Tracheal epithelial cell (primary cell): ENCODE measurements around the gene R3HDML. TPM values are rescaled to one million over a fixed set of nuclear protein-coding genes. Genes with fewer than 3 reads are reported as not detected.

Experiments
- total RNA-seq: library from RNA; depleted of rRNA; stranded (reverse); fragments of >200 nt; gene quantifications from 2 replicates; pipeline ENCODE4 v1.2.1, GENCODE V29; 2014

Gene R3HDML
- total RNA-seq, result not detected in 2 replicates

GRCh38 chr20:44336725-44337380 lies at the start of gene R3HDML:
TSS of gene R3HDML (plus strand) at chr20:44337043. CDS start at chr20:44337158, 115 bp downstream.

GRCh38 chr20:44310664-44311639 lies 25.9 kb upstream of the R3HDML start, which contains the start of gene FITM2:
TSS of gene FITM2 (minus strand) at chr20:44311202. CDS start at chr20:44311148, 54 bp downstream.

DNA sequence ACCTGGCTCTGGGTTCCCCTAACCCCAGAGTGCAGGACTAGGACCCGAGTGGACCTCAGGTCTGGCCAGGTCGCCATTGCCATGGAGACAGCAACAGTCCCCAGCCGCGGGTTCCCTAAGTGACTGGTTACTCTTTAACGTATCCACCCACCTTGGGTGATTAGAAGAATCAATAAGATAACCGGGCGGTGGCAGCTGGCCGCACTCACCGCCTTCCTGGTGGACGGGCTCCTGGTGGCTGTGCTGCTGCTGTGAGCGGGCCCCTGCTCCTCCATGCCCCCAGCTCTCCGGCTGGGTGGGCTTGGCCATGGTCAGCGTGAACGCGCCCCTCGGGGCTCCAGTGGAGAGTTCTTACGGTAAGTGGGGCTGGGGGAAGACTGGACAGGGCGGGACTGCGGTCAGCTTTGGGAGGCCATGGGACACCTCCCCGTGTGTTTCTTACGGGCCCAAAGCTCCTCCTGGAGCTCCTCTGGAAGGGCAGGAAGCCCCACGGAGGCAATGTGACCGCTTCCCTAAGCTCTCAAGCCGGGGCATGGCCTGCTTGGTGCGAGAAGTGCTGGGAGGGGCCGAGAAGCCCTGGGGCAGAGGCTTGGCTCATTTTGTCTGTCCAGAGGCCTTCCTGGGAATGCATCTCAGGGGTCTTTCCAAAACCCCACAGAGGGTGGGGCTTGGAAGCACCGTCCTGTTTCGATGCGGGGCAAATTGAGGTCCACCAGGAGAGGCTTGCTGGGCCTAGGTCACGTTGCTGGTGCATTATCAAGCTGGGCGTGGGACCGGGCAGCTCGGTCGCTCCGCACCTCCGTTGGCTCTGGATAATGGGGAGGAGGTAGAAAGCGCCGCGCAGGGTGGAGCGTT lies 18.9 kb downstream of the R3HDML start, which contains the start of gene HNF4A:
TSS of gene HNF4A (plus strand) at position 202 of the 855 bp plus-strand sequence. CDS start at position 308, 106 bp downstream.

Other genes starting within 250 kb of the R3HDML start
- under 0.01 and 6.0 TPM in 2 replicates for gene JPH2, start 149.9 kb upstream of the R3HDML start, total RNA-seq
- 44.6 and 60.1 TPM in 2 replicates for gene OSER1, start 126.3 kb upstream of the R3HDML start, total RNA-seq
- not detected in 2 replicates for gene GDAP1L1, start 89.7 kb upstream of the R3HDML start, total RNA-seq
- gene FITM2, start 25.8 kb upstream of the R3HDML start, total RNA-seq, result 3.4 and 4.5 TPM in 2 replicates
- under 0.01 TPM in 1 of 2 replicates, not detected in the other for gene HNF4A, start 18.7 kb downstream of the R3HDML start, total RNA-seq
- gene TTPAL, start 138.8 kb downstream of the R3HDML start, total RNA-seq, result 14.1 and 20.2 TPM in 2 replicates
- 99.0 and 119 TPM in 2 replicates for gene SERINC3, start 185.0 kb downstream of the R3HDML start, total RNA-seq
- gene PKIG, start 245.5 kb downstream of the R3HDML start, total RNA-seq, result 12.4 and 21.0 TPM in 2 replicates